HUDEP-2 (cell line): ENCODE results near the gene TANC1.
"Not testable (repeated sequence)": the region's sequence is repeated elsewhere in the genome, so short reads cannot be mapped to it uniquely, and the experiment has no call there.

ENCODE experiments used
- DNase-seq, 76 experiments: peaks; one replicate each; lab custom pipeline; 2025; ENCODE audit not compliant: unreplicated experiment in 76 of 76; lab: John Stamatoyannopoulos, UW

TANC1 gene

DNA sequence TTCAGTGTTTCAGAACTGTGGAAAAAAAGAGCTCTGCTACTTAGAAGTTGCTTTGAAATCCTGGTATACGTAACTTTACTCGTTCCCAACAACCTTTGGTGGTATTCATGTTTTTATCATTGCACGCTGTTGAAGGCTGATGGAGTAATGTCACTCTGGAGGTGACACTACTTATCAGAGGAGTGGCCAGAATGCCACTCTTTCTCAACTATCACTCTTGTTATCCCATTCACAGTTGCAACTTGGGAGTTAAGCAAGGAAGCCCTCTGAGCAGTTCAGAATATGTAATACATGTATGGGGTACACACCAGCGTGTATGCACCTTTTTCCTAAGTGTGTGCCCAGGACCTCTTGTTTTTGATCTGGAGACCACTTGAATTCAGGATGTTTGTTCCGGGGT is 53.6 kb downstream of the TANC1 start:
- DNase-seq = no peak

GRCh38 chr2:159026170-159026569 is 57.7 kb downstream of the TANC1 start:
- no peak for DNase-seq

GRCh38 chr2:159028776-159029175 is 60.3 kb downstream of the TANC1 start:
- DNase-seq = no peak

- DNase-seq = no peak
Measured at GRCh38 chr2:159029936-159030335, 61.5 kb downstream of the TANC1 start.

- no peak for DNase-seq
Measured at GRCh38 chr2:159030674-159031380, 62.4 kb downstream of the TANC1 start.

- DNase-seq = no peak
Measured at GRCh38 chr2:159032146-159032545, 63.7 kb downstream of the TANC1 start.

- DNase-seq = no peak
Measured at GRCh38 chr2:159032580-159032979, 64.1 kb downstream of the TANC1 start.

DNA sequence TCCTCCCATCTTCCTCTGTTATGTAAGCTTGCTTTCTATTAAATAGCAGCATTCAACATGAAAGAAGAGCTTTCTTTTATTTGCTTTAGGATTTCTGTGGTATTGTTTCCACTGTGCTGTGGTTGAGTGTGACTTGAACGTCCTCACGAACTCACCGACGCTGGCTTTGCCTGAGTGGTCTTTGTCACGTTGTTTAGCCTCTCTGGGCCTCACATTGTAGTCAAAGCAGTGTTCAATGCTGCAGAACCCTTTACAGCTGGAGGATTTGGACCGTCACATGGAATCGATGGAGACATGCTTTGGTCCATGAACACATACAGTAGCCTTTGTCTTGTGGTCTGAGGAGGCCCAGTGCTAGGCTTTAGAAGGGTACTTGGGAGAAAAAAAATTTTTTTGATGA is 66.3 kb downstream of the TANC1 start:
- DNase-seq = no peak

GRCh38 chr2:159035790-159036411 is 67.5 kb downstream of the TANC1 start:
- DNase-seq = peak in 11 of 76 experiments; percentile 7 to 32 (median 15)

GRCh38 chr2:159036461-159036860 is 68.0 kb downstream of the TANC1 start:
- not testable (repeated sequence) for DNase-seq

GRCh38 chr2:159041328-159041727 is 72.9 kb downstream of the TANC1 start:
- DNase-seq = not testable (repeated sequence)

- DNase-seq = no peak
Measured at GRCh38 chr2:159042115-159042850, 73.8 kb downstream of the TANC1 start.

DNA sequence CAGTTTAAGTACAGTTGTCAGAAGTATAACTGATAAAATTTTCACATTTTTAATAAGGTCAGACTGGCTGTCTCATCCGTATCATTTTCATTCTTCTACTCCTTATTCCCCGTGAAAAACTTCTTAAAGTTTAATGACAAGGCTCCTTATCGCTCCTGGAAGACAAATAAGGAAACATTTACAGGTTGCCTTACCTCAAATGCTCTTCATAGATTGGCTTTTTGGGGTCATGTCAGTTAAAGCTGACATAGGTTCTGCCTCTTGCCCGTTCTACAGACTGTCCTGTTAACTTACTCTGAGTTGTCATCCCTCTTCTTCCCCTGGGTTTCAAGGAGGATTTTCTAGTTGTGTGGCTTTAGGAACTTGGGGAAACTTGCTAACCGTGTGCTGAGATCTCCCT is 75.3 kb downstream of the TANC1 start:
- no peak for DNase-seq

DNA sequence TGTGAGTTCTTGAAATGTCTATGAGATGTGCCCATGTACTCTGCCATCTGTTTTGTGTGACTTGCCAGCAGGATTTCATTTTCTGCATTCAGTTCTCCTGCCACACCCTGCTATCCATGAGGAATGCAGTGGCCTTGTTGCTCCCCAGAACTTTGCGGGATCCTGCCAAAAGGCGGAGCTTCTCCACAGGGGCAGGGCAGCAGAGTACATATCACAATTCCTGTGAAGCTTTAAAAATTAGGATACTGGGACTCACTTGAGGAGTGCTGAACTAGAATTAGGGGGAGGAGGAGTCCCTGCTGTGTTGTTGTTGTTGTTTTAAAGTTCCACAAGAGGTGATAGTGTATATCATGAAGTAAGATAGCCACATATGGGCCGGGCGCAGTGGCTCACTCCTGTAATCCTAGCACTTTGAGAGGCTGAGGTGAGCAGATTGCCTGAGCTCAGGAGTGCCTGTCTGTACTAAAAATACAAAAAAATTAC is 76.4 kb downstream of the TANC1 start:
- DNase-seq = no peak

- DNase-seq = no peak
Measured at GRCh38 chr2:159045545-159046454, 77.4 kb downstream of the TANC1 start.

DNA sequence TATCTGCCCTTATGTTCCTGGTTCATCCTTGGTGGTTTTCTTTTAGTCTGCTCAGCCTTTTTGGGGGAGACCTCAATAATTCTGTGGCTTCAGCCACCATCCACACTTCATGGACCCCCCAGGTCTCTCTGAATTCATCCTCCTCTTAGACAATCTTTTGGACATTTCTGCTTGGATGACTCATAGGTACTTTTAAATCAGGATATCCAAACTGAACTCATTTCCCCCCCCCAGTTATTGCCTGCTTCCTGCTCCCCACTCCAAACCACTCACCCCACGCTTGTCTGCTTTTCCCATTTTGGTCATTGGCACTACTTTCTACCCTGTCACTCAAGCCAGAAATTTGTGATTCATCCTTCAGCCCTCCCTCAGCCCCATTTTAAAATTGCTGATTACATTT is 78.5 kb downstream of the TANC1 start:
- no peak for DNase-seq

DNA sequence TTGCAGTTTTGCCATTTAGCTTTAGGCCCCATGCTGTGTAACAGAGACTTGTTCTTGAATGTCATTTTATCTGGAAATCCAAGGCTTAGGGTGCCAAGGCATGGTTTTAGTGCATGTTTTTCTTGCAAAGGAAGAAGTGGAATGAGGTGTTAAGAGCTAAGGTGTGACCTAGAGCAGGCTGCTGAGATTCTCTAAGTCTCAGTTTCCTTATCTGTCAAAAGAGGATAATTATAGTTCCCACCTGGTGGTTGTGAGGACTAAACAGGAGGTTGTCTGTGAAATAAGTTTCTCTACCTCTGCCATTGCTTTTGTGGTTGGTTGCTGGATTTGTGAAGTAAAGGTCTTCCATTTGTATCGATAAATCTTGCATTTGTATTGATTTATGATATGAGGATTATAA is 82.0 kb downstream of the TANC1 start:
- no peak for DNase-seq

DNA sequence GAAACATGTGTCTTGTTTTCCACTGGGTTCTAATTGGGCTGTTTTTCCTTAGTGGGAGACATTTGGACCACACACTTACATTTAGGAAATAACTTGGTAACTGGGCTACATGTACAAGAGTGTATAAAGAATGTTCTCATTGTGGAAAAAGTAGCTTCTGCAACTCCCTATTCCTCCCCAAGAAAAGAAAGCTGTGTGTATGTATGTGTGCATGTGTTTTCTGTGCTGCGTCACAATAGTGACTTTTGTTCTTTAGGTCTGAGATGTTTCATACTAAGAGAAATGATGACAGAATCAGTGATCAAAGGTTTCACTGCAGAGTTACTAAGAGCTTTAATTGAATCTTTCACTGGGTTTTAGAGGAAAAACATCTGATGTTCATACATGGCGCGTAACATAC is 82.7 kb downstream of the TANC1 start:
- no peak for DNase-seq

DNA sequence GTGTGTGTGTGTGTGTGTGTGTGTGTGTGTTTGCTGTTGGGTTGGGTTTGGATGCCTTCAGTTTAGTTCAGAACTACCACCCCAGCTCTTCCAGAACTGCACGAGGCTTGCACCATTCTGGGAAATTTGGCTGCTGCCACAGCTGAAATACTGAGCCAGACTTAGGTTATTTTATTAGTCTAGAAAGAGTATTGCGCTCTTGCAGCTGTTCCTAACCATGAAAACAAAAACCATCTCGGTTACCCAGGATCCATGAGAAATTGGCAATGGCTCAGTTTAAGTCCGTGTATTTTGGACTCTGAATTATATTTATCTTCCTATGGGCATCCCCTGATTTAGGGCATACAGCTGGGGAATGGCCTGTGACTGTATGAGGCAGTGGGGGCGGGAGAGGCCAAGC is 83.2 kb downstream of the TANC1 start:
- DNase-seq = peak in 2 of 76 experiments; percentile 6 to 8

DNA sequence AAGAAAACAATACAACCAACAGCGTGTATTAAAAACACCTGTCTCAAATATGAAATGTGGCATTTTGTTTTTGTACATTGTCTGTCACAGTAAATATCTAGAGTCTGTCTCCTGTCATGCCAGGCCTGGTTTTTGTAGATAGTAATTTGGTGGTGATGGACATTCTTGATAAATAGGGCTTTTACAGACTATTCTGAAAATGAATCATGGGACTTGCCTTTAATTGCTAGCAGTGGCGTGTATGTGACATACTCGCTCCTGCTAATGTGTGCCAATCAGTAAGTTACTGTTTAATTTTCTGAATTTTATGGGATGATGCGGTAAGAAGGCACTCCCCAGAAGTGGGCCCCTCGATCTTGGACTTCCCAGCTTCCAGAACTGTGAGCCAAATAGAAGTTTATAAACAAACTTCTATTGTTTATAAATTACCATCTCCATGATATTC is 83.7 kb downstream of the TANC1 start:
- DNase-seq = peak in 25 of 76 experiments; percentile 3 to 68 (median 38)
